ENCODE results near the gene NAB2.
"Not testable (repeated sequence)": the region's sequence is repeated elsewhere in the genome, so short reads cannot be mapped to it uniquely, and the experiment has no call there.

The NAB2 gene

GRCh38 chr12:57088354-57089270, at the start of gene NAB2:
Gene NAB2 (plus strand): TSS chr12:57089114. CDS start chr12:57089272, 158 bp downstream.
- DNase-seq (ENCODE audit: low read depth), result peak; percentile 69

- DNase-seq (ENCODE audit: low read depth), result no peak
Measured at GRCh38 chr12:57040211-57040610, 48.7 kb upstream of the NAB2 start.

- DNase-seq (ENCODE audit: low read depth), result no peak
Measured at GRCh38 chr12:57040750-57041149, 48.2 kb upstream of the NAB2 start.

- DNase-seq (ENCODE audit: low read depth), result no peak
Measured at GRCh38 chr12:57042695-57043094, 46.2 kb upstream of the NAB2 start.

GRCh38 chr12:57044468-57044867, 44.4 kb upstream of the NAB2 start:
- no peak for DNase-seq (ENCODE audit: low read depth)

- DNase-seq (ENCODE audit: low read depth), result no peak
Measured at GRCh38 chr12:57044889-57045288, 44.0 kb upstream of the NAB2 start.

GRCh38 chr12:57046086-57046791, 42.7 kb upstream of the NAB2 start:
- no peak for DNase-seq (ENCODE audit: low read depth)

- no peak for DNase-seq (ENCODE audit: low read depth)
Measured at GRCh38 chr12:57046947-57047890, 41.7 kb upstream of the NAB2 start.

- no peak for DNase-seq (ENCODE audit: low read depth)
Measured at GRCh38 chr12:57047981-57048380, 40.9 kb upstream of the NAB2 start.

- DNase-seq (ENCODE audit: low read depth), result no peak
Measured at GRCh38 chr12:57048423-57049118, 40.3 kb upstream of the NAB2 start.

- DNase-seq (ENCODE audit: low read depth), result no peak
Measured at GRCh38 chr12:57049119-57049446, 39.8 kb upstream of the NAB2 start.

GRCh38 chr12:57049890-57050289, 39.0 kb upstream of the NAB2 start, which contains the start of gene MYO1A:
Gene MYO1A (minus strand): TSS chr12:57050129. CDS start chr12:57048323, 1,806 bp downstream.
- no peak for DNase-seq (ENCODE audit: low read depth)

- DNase-seq (ENCODE audit: low read depth), result no peak
Measured at GRCh38 chr12:57051011-57051410, 37.9 kb upstream of the NAB2 start.

GRCh38 chr12:57053146-57053545, 35.8 kb upstream of the NAB2 start:
- not testable (repeated sequence) for DNase-seq (ENCODE audit: low read depth)

- not testable (repeated sequence) for DNase-seq (ENCODE audit: low read depth)
Measured at GRCh38 chr12:57053901-57054300, 35.0 kb upstream of the NAB2 start.

GRCh38 chr12:57055824-57056223, 33.1 kb upstream of the NAB2 start:
- no peak for DNase-seq (ENCODE audit: low read depth)

GRCh38 chr12:57057067-57057751, 31.7 kb upstream of the NAB2 start:
- no peak for DNase-seq (ENCODE audit: low read depth)

- DNase-seq (ENCODE audit: low read depth), result no peak
Measured at GRCh38 chr12:57058454-57058853, 30.5 kb upstream of the NAB2 start.

GRCh38 chr12:57063991-57064685, 24.8 kb upstream of the NAB2 start:
- no peak for DNase-seq (ENCODE audit: low read depth)

GRCh38 chr12:57066245-57066644, 22.7 kb upstream of the NAB2 start:
- DNase-seq (ENCODE audit: low read depth), result no peak
